OCI-LY7 (cell line): ENCODE measurements around the gene HELZ.
"Not testable (repeated sequence)": the region's sequence is repeated elsewhere in the genome, so short reads cannot be mapped to it uniquely, and the experiment has no call there.

Experiments used
- EZH2phosphoT487 ChIP-seq: fragments of 200-600 bp; sonication (generic); IDR thresholded peaks from 2 replicates; pipeline ENCODE4 v1.6.1; 2018; ENCODE audit warnings: low read depth, borderline replicate concordance, mild to moderate bottlenecking, mixed run types, antibody characterized with exemption, low read length, moderate library complexity, mixed read lengths
- TF ChIP-seq, protein P1 (sequence below): fragments of 200-600 bp; sonication (generic); conservative IDR thresholded peaks from 2 replicates; pipeline ENCODE4 v1.5.1; 2014; ENCODE audit warnings: mild to moderate bottlenecking, antibody characterized with exemption, low read length, moderate library complexity, mixed read lengths

DNA sequence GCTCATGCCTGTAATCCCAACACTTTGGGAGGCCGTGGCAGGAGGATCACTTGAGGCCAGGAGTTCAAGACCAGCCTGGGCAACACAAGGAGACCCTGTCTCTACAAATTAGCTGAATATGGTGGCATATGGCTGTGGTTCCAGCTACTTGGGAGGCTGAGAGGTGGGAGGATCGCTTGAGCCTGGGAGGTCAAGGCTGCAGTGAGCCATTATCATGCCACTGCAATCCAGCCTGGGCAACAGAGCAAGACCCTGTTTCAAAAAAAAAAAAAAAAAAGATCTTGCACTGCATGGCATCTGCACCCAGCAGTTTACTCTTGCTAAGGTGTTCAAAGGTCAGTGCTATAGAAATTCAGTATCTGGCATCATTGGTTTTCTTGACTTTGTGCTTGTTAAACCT, 26.2 kb upstream of the HELZ start:
- TF ChIP-seq, protein P1, sequence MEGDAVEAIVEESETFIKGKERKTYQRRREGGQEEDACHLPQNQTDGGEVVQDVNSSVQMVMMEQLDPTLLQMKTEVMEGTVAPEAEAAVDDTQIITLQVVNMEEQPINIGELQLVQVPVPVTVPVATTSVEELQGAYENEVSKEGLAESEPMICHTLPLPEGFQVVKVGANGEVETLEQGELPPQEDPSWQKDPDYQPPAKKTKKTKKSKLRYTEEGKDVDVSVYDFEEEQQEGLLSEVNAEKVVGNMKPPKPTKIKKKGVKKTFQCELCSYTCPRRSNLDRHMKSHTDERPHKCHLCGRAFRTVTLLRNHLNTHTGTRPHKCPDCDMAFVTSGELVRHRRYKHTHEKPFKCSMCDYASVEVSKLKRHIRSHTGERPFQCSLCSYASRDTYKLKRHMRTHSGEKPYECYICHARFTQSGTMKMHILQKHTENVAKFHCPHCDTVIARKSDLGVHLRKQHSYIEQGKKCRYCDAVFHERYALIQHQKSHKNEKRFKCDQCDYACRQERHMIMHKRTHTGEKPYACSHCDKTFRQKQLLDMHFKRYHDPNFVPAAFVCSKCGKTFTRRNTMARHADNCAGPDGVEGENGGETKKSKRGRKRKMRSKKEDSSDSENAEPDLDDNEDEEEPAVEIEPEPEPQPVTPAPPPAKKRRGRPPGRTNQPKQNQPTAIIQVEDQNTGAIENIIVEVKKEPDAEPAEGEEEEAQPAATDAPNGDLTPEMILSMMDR = not testable (repeated sequence)
- not testable (repeated sequence) for TF ChIP-seq EZH2phosphoT487
